Upper lobe of left lung (tissue), 4 donors: ENCODE results near the gene NCAPD2.

Experiments used
- CTCF ChIP-seq, 6 experiments: fragments of 450-650 bp in 4 of 6; fragments of 200-600 bp in 2 of 6; sonication (generic) in 2 of 6; IDR thresholded peaks; one replicate each; pipeline ENCODE4 v1.5.1; 2016 to 2019; ENCODE audit warnings: antibody characterized with exemption in 6 of 6
- EP300 ChIP-seq, 4 donors: sonication (generic); formaldehyde crosslinking; IDR thresholded peaks; one replicate each; pipeline ENCODE4 v1.5.1; 2017; ENCODE audit warnings: antibody characterized with exemption in 4 of 4, control low read depth in 2 of 4

GRCh38 chr12:6469609-6470374, 24.1 kb upstream of the NCAPD2 start:
- TF ChIP-seq CTCF (IDR thresholded peaks at IDR 0.05) (no peak), EP300 (IDR thresholded peaks at IDR 0.05) (no peak)
